ENCODE results near the gene ZNF385B.
"Not testable (repeated sequence)": the region's sequence is repeated elsewhere in the genome, so short reads cannot be mapped to it uniquely, and the experiment has no call there.

ZNF385B gene

DNA sequence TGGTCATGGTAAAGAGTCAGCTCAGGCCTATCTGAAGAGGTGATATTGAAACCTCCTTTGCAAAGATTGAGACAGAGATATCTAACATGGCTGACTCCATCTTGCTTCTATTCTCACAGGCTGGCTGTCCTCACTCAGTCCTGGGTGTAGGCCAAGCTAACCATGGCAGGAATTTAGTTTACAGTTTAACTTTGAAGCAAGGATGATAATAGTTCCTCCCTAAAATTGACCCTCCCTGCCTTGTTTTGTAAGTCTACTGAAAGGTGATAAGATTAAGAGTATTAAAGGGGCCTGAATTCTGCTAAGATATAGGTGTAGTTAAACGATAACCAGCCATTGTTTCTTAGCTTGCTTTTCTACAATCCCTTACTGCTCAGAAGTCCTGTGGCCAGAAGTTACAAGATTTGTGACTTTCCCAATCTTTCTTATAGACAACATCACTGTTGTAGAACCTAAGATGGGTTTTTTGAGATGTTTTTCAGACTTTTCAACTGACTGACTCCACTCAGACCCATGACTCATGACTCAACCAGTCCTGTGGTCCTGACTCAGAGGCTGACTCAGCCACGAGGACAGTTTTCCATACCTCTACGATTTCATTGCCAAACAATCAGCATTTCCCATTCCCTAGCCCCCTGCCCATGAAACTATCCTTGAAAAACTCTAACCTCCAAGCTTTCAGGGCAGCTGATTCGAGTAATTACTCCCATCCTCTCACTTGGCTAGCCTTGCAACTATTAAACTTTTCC lies 401.1 kb downstream of the ZNF385B start:
- no peak for TF ChIP-seq Cebpa-rat (IDR thresholded peaks at IDR 0.05)
- H3K4me1 ChIP-seq: no peaks in the 10 kb centered on the region
- H3K9me3 ChIP-seq: peaks cover 7% of the 10 kb centered on the region
- H3K9ac ChIP-seq: no peak overlapping the region
- H3K4me3 ChIP-seq: no peak overlapping the region
- no peak overlapping the region for H3K27ac ChIP-seq
- H3K27me3 ChIP-seq: no peaks in the 10 kb centered on the region
- no peak overlapping the region for H3K4me2 ChIP-seq
- no peaks in the 10 kb centered on the region for H4K20me1 ChIP-seq
- no peaks in the 10 kb centered on the region for H3K36me3 ChIP-seq

DNA sequence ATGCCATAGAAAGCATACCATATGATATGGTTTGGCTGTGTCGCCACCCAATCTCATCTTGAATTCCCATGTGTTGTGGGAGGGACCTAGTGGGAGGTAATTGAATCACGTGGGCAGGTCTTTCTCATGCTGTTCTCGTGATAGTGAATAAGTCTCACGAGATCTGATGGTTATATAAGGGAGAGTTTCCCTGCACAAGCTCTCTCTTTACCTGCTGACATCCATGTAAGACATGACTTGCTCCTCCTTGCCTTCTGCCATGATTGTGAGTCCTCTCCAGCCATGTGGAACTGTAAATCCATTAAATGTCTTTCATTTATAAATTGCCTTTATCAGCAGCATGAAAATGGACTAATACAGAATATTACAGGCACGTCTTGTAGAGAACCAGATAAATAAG lies 403.3 kb downstream of the ZNF385B start:
- not testable (repeated sequence) for H3K27me3 ChIP-seq, H3K4me2 ChIP-seq, H3K27ac ChIP-seq, H3K4me1 ChIP-seq, H4K20me1 ChIP-seq, H3K9me3 ChIP-seq, H3K4me3 ChIP-seq, H3K36me3 ChIP-seq, H3K9ac ChIP-seq

DNA sequence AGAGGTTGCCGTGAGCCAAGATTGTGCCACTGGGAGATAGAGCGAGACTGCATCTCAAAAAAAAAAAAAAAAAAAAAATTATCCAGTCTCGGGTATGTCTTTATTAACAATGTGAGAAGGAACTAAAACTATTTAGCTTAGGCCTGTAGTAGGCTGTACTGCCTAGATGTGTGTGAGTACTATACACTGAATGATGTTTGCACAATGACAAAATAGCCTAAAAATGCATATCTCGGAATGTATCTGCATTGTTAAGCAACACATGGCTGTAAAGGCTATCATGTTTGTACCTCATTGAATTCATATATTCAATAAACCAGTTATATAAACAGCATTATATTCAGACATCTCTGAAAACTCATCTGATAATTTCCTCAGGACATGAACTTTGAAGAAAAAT lies 405.6 kb downstream of the ZNF385B start:
- H3K9me3 ChIP-seq: peaks cover 7% of the 10 kb centered on the region
- H4K20me1 ChIP-seq: no peaks in the 10 kb centered on the region
- no peaks in the 10 kb centered on the region for H3K27me3 ChIP-seq
- H3K27ac ChIP-seq: no peak overlapping the region
- H3K4me3 ChIP-seq: no peak overlapping the region
- H3K4me2 ChIP-seq: no peak overlapping the region
- no peaks in the 10 kb centered on the region for H3K36me3 ChIP-seq
- no peak for TF ChIP-seq Cebpa-rat (IDR thresholded peaks at IDR 0.05)
- no peaks in the 10 kb centered on the region for H3K4me1 ChIP-seq
- no peak overlapping the region for H3K9ac ChIP-seq

DNA sequence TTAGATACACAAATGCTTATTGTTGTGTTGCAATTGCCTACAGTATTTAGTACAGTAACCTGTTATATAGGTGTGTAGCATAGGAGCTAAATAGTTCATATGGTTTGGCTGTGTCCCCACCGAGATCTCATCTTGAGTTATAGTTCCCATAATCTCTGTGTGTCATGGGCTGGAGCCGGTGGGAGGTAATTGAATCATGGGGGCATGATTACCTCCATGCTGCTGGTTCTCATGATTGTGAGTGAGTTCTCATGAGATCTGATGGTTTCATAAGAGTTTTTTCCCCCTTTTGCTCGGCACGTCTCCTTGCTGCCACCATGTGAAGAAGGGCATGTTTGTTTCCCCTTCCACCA lies 406.3 kb downstream of the ZNF385B start:
- TF ChIP-seq Cebpa-rat (IDR thresholded peaks at IDR 0.05): no peak
- Histone ChIP-seq H3K9me3 (peaks cover 7% of the 10 kb centered on the region), H3K4me1 (no peaks in the 10 kb centered on the region), H3K36me3 (no peaks in the 10 kb centered on the region), H3K9ac (no peak overlapping the region), H3K4me3 (no peak overlapping the region), H3K27me3 (no peaks in the 10 kb centered on the region), H4K20me1 (no peaks in the 10 kb centered on the region), H3K27ac (no peak overlapping the region), H3K4me2 (no peak overlapping the region)

DNA sequence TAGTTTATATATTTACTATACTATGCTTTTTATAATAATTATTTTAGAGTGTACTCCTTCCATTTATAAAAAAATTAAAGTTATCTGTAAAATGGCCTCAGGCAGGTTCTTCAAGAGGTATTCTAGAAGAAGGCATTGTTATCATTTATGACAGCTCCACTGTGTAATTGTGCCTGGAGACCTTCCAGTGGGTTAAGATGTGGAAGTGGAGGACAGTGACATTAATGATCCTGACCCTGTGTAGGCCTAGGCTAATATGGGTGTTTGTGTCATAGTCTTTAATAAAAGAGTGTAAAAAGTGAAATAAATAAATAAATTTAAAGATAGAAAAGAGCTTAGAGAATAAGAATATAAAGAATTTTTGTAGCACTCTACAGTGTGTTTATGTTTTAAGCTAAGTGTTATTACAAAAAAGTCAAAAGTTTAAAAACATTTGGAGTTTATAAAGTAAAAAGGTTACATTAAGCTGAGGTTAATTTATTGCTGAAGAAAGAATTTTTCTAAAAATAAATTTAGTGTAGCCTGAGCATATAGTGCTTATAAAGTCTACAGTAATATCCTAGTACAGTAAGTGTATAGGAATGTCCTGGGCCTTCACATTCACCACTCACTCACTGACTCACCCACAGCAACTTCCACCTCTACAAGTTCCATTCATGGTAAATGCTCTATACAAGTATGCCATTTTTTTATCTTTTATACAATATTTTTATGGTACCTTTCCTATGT lies 406.8 kb downstream of the ZNF385B start:
- H3K27ac ChIP-seq: no peak overlapping the region
- H3K4me3 ChIP-seq: no peak overlapping the region
- TF ChIP-seq Cebpa-rat (IDR thresholded peaks at IDR 0.05): no peak
- no peak overlapping the region for H3K4me2 ChIP-seq
- no peak overlapping the region for H3K9ac ChIP-seq
- no peaks in the 10 kb centered on the region for H3K36me3 ChIP-seq
- no peaks in the 10 kb centered on the region for H3K4me1 ChIP-seq
- H3K9me3 ChIP-seq: peaks cover 7% of the 10 kb centered on the region
- no peaks in the 10 kb centered on the region for H3K27me3 ChIP-seq
- no peaks in the 10 kb centered on the region for H4K20me1 ChIP-seq

DNA sequence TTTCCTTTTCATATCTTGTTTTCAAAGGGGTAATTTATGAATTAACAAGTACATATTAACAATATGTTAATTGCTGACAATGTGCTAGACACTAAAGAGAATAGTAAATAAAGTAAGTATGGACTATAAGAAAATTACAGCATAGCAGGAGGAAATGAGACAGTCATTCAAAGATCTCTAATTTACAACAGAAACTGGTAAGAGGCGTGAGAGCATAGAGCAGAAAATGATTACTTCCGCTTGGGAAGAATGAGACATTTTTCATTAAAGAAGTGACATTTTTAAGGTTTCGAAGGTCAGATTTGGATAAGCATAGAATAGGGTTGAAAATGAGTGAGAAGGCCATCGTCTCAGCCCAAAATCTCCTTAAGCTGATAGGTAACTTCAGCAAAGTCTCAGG lies 412.4 kb downstream of the ZNF385B start:
- H3K4me3 ChIP-seq: no peak overlapping the region
- H3K36me3 ChIP-seq: no peaks in the 10 kb centered on the region
- H3K27me3 ChIP-seq: no peaks in the 10 kb centered on the region
- H3K4me2 ChIP-seq: no peak overlapping the region
- no peaks in the 10 kb centered on the region for H4K20me1 ChIP-seq
- H3K27ac ChIP-seq: no peak overlapping the region
- H3K4me1 ChIP-seq: no peaks in the 10 kb centered on the region
- no peak overlapping the region for H3K9ac ChIP-seq
- TF ChIP-seq Cebpa-rat (IDR thresholded peaks at IDR 0.05): no peak
- no peaks in the 10 kb centered on the region for H3K9me3 ChIP-seq

DNA sequence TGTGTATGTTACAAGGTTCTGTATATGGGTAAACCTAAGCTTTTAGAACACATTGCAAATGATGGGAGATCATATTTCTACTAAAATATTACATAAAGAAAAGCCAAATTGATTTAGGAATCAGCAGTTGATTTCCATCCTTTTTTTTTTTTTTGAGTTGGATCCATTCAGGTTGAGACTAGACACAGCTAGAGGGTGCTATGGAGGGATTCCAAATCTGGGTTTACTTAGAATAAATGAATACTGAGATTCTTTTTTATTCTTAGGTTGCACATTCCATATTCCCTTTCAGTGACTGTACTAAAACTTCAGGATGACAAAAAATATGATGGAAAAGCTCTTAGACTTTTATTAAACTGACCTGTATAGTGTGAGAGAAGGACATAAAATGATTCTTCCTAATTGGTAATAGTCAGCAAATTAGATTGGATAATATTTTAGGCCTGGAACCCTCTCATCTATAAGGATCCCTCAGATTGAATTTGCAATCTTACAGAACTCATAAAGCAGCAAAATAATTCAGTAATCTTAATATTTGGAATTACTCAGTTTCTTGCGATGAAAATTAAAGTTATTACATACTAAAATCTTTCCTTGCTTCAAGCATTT lies 413.5 kb downstream of the ZNF385B start:
- no peak overlapping the region for H3K27ac ChIP-seq
- no peaks in the 10 kb centered on the region for H3K9me3 ChIP-seq
- H3K36me3 ChIP-seq: no peaks in the 10 kb centered on the region
- H3K4me1 ChIP-seq: no peaks in the 10 kb centered on the region
- H3K9ac ChIP-seq: no peak overlapping the region
- no peaks in the 10 kb centered on the region for H4K20me1 ChIP-seq
- H3K4me3 ChIP-seq: no peak overlapping the region
- no peak overlapping the region for H3K4me2 ChIP-seq
- no peaks in the 10 kb centered on the region for H3K27me3 ChIP-seq
- TF ChIP-seq Cebpa-rat (IDR thresholded peaks at IDR 0.05): no peak

DNA sequence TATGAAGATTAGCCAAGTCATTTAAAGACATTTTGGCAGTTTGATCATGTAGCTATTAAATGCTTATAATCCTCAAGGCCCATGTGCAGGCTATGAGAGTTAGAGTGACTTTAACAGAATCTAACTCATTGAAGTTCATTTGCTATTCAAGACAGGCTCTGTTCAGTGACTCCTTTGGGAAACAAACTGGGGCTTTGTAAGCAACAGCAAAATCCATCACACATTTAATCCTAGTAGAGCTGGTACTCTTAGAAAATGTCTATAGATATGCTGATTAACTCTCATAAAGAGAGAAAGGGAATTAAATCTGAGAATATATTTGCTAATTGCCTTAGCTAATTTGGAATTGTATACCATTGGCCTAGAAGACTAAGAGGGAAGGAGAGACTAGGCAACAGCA lies 414.0 kb downstream of the ZNF385B start:
- Histone ChIP-seq H3K4me3 (no peak overlapping the region), H4K20me1 (no peaks in the 10 kb centered on the region), H3K27ac (no peak overlapping the region), H3K27me3 (no peaks in the 10 kb centered on the region), H3K36me3 (no peaks in the 10 kb centered on the region), H3K4me1 (no peaks in the 10 kb centered on the region), H3K9me3 (no peaks in the 10 kb centered on the region), H3K9ac (no peak overlapping the region), H3K4me2 (no peak overlapping the region)
- no peak for TF ChIP-seq Cebpa-rat (IDR thresholded peaks at IDR 0.05)

DNA sequence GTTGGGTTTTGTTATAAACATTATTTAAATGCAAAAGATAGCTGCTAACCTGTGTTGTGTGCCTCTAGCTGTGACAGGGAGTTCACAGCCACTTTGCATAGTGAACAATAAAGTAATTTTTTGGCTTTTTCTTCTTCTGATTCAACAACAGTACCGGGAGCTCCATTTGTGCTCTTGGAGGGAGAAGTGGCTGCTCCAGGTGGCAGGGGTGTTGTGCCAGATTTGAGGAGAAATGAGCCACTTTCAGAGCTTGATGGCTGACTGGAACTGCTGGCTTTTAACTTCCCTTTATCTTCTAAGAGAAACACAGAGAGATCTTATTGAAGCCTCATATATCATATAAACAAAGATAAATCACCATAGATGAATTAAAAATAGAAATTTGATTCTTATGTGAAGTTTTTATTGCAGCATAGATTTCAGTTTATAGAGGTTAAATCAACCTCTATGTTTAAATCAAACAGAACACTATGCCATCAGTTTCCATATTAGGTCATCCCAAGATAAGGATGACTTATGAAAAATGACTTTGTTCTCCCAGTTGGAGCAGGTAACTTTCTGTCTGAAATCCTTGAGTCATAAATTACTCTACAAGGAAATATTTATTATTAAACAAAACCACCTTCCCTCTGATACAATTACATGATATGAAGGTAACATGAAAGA lies 414.8 kb downstream of the ZNF385B start:
- Histone ChIP-seq H4K20me1 (no peaks in the 10 kb centered on the region), H3K36me3 (no peaks in the 10 kb centered on the region), H3K27ac (no peak overlapping the region)

DNA sequence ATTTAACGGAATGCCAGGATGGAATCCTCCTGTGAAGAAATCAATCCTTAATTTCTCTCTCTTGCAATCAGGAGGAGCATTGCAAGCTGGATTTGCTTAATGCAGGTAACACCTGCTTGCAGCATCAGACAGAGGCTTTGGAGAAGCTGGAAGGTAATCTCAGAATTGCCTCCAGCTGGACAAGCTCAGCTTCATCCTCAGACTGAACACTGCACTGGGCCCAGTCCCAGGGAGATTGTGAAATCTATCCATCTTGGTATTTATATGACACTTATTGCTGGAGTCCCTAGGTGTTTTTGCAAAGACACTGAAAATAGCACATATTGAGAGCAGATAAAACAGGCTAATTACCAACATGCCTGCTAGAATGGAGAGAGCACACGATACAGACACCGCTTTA lies 417.4 kb downstream of the ZNF385B start:
- H3K36me3 ChIP-seq: no peaks in the 10 kb centered on the region
- no peaks in the 10 kb centered on the region for H4K20me1 ChIP-seq
- H3K27ac ChIP-seq: no peak overlapping the region
- no peaks in the 10 kb centered on the region for H3K9me3 ChIP-seq
- H3K27me3 ChIP-seq: no peaks in the 10 kb centered on the region
- no peak overlapping the region for H3K4me2 ChIP-seq
- no peaks in the 10 kb centered on the region for H3K4me1 ChIP-seq
- TF ChIP-seq Cebpa-rat (IDR thresholded peaks at IDR 0.05): no peak
- no peak overlapping the region for H3K4me3 ChIP-seq
- no peak overlapping the region for H3K9ac ChIP-seq

More for the DNA sequence above, 414.8 kb downstream of the ZNF385B start:
- no peak overlapping the region for H3K9ac ChIP-seq
- no peaks in the 10 kb centered on the region for H3K4me1 ChIP-seq
- no peak overlapping the region for H3K4me3 ChIP-seq
- no peak overlapping the region for H3K4me2 ChIP-seq
- TF ChIP-seq Cebpa-rat (IDR thresholded peaks at IDR 0.05): no peak
- no peaks in the 10 kb centered on the region for H3K9me3 ChIP-seq
- H3K27me3 ChIP-seq: no peaks in the 10 kb centered on the region
